H1 (cell line): ENCODE measurements around the gene GNS. TPM values are rescaled to one million over a fixed set of nuclear protein-coding genes. Genes with fewer than 3 reads are reported as not detected.

Experiments used
- CTCF ChIA-PET: fragments of 300-600 bp; sonication (Branson Sonifier 250); formaldehyde crosslinking; loops from one replicate; lab custom pipeline; 2021; ENCODE audit not compliant: partially characterized antibody; lab: Charles Lee
- POLR2A ChIA-PET: fragments of 300-600 bp; sonication (Branson Sonifier 250); formaldehyde crosslinking; loops from one replicate; lab custom pipeline; 2021; ENCODE audit warnings: inconsistent platforms; ENCODE audit not compliant: partially characterized antibody; lab: Charles Lee
- DNase-seq, 2 experiments: peaks; one replicate each; pipeline versions ENCODE4 v3.0.0 to v3.0.0-alpha.2; 2010 to 2022; ENCODE audit warnings: low spot score in 2 of 2, low read depth in 1 of 2, mixed read lengths in 1 of 2
- FAIRE-seq: peaks from 2 replicates; lab custom pipeline; 2011; peaks lifted over from hg19 to GRCh38; lab: Jason Lieb, UNC
- H2AFZ ChIP-seq: 2 replicates; pipeline ENCODE4 v1.8.1; 2012; ENCODE audit warnings: low read length, inconsistent platforms
- H2AK5ac ChIP-seq: 2 replicates; pipeline ENCODE4 v1.6.1; 2013; ENCODE audit warnings: low read depth, low read length
- H2BK120ac ChIP-seq: replicated peaks from 2 replicates; pipeline ENCODE3; 2013; ENCODE audit warnings: low read depth, low read length, inconsistent platforms
- H2BK12ac ChIP-seq: 2 replicates; pipeline ENCODE4 v1.6.1; 2013; ENCODE audit warnings: low read depth, low read length
- H2BK15ac ChIP-seq: 2 replicates; pipeline ENCODE4 v1.6.1; 2013; ENCODE audit warnings: low read length
- H2BK20ac ChIP-seq: 2 replicates; pipeline ENCODE4 v1.6.1; 2013; ENCODE audit warnings: low read length
- H2BK5ac ChIP-seq: 2 replicates; pipeline ENCODE4 v1.6.1; 2013; ENCODE audit warnings: low read depth, low read length
- H3K14ac ChIP-seq: 2 replicates; pipeline ENCODE4 v1.6.1; 2013; ENCODE audit warnings: inconsistent platforms; ENCODE audit not compliant: insufficient read length
- H3K18ac ChIP-seq: 2 replicates; pipeline ENCODE4 v1.6.1; 2013; ENCODE audit warnings: low read length; ENCODE audit errors: extremely low read depth
- H3K23ac ChIP-seq: 2 replicates; pipeline ENCODE4 v1.6.1; 2013; ENCODE audit warnings: inconsistent platforms; ENCODE audit not compliant: insufficient read length
- H3K23me2 ChIP-seq: 2 replicates; pipeline ENCODE4 v1.6.1; 2013; ENCODE audit warnings: low read depth, low read length
- H3K27ac ChIP-seq: 2 replicates; pipeline ENCODE4 v1.6.1; 2011; ENCODE audit warnings: low read depth, low read length, inconsistent platforms
- H3K27me3 ChIP-seq, 4 experiments: replicated peaks in 1 of 4; 1 replicate in 1 of 4; 2 replicates in 3 of 4; pipeline versions ENCODE4 v1.6.1 to v1.8.1; 2011 to 2013; ENCODE audit warnings: low read length in 3 of 4, mild to moderate bottlenecking in 3 of 4, inconsistent platforms in 2 of 4, mixed read lengths in 2 of 4, moderate library complexity in 1 of 4; ENCODE audit not compliant: control insufficient read depth in 3 of 4, insufficient read depth in 3 of 4; ENCODE audit errors: extremely low read depth in 1 of 4
- H3K36me3 ChIP-seq, 4 experiments: 2 replicates each; pipeline versions ENCODE4 v1.6.1 to v1.8.1; 2011 to 2013; ENCODE audit warnings: mild to moderate bottlenecking in 4 of 4, low read length in 3 of 4, moderate library complexity in 2 of 4, control low read depth in 1 of 4, inconsistent platforms in 1 of 4; ENCODE audit not compliant: insufficient read depth in 4 of 4, control insufficient read depth in 2 of 4
- H3K4ac ChIP-seq: replicated peaks from 2 replicates; pipeline ENCODE3; 2013; ENCODE audit warnings: low read length, low read depth, mixed read lengths, inconsistent platforms; ENCODE audit not compliant: insufficient read length
- H3K4me1 ChIP-seq, 4 experiments: replicated peaks in 1 of 4; 1 replicate in 1 of 4; 2 replicates in 3 of 4; pipeline versions ENCODE4 v1.6.1 to v1.8.1; 2011 to 2013; ENCODE audit warnings: low read length in 3 of 4, inconsistent platforms in 2 of 4, mixed read lengths in 1 of 4; ENCODE audit not compliant: insufficient read depth in 4 of 4, control insufficient read depth in 3 of 4
- H3K4me2 ChIP-seq, 2 experiments: 2 replicates each; pipeline versions ENCODE4 v1.6.1 to v1.8.1; 2011 to 2013; ENCODE audit warnings: low read depth in 2 of 2, low read length in 2 of 2, control low read depth in 1 of 2, inconsistent platforms in 1 of 2, mild to moderate bottlenecking in 1 of 2; ENCODE audit not compliant: insufficient read depth in 1 of 2
- H3K4me3 ChIP-seq, 4 experiments: fragments of 200-600, 300-600 bp in 1 of 4; sonication (generic), shearing (Covaris generic), sonication (Bioruptor Twin) in 1 of 4; 2 replicates each; pipeline versions ENCODE4 v1.5.1 to v1.8.1; 2011 to 2016; ENCODE audit warnings: low read length in 4 of 4, low read depth in 3 of 4, control low read depth in 2 of 4, inconsistent platforms in 2 of 4, mild to moderate bottlenecking in 2 of 4, mixed read lengths in 1 of 4, moderate library complexity in 1 of 4; ENCODE audit not compliant: insufficient read depth in 2 of 4; ENCODE audit errors: extremely low read depth in 1 of 4
- H3K56ac ChIP-seq: replicated peaks from 2 replicates; pipeline ENCODE3; 2013; ENCODE audit warnings: low read depth, mild to moderate bottlenecking, mixed read lengths, low read length, inconsistent platforms; ENCODE audit not compliant: insufficient read length
- H3K79me1 ChIP-seq: 2 replicates; pipeline ENCODE4 v1.6.1; 2013; ENCODE audit warnings: low read depth, low read length, control low read depth
- H3K79me2 ChIP-seq, 2 experiments: 2 replicates each; pipeline versions ENCODE4 v1.6.1 to v1.8.1; 2012 to 2013; ENCODE audit warnings: low read length in 2 of 2, mild to moderate bottlenecking in 2 of 2, inconsistent platforms in 1 of 2; ENCODE audit not compliant: insufficient read depth in 2 of 2, control insufficient read depth in 1 of 2
- H3K9ac ChIP-seq, 4 experiments: replicated peaks in 1 of 4; 1 replicate in 1 of 4; 2 replicates in 3 of 4; pipeline versions ENCODE4 v1.6.1 to v1.8.1; 2011 to 2013; ENCODE audit warnings: low read depth in 3 of 4, low read length in 3 of 4, control low read depth in 2 of 4, mild to moderate bottlenecking in 2 of 4, moderate library complexity in 2 of 4, inconsistent platforms in 1 of 4; ENCODE audit errors: extremely low read depth in 1 of 4
- H3K9me3 ChIP-seq, 2 experiments: 2 replicates each; pipeline versions ENCODE4 v1.6.1 to v1.8.1; 2012 to 2013; ENCODE audit warnings: mild to moderate bottlenecking in 2 of 2, moderate library complexity in 2 of 2, control low read depth in 1 of 2, inconsistent platforms in 1 of 2, low read depth in 1 of 2, low read length in 1 of 2, mixed read lengths in 1 of 2; ENCODE audit not compliant: insufficient read depth in 2 of 2
- H4K20me1 ChIP-seq, 2 experiments: replicated peaks in 1 of 2; 2 replicates each; pipeline versions ENCODE3 to v1.8.1; 2011 to 2013; ENCODE audit warnings: inconsistent platforms in 2 of 2, low read length in 2 of 2, mild to moderate bottlenecking in 1 of 2; ENCODE audit not compliant: insufficient read depth in 2 of 2, control insufficient read depth in 1 of 2
- H4K5ac ChIP-seq: 2 replicates; pipeline ENCODE4 v1.6.1; 2013; ENCODE audit warnings: low read length, low read depth, mixed read lengths, inconsistent platforms; ENCODE audit not compliant: insufficient read length
- H4K8ac ChIP-seq: 2 replicates; pipeline ENCODE4 v1.8.0; 2013; ENCODE audit warnings: mild to moderate bottlenecking, moderate library complexity, low read length, inconsistent platforms; ENCODE audit not compliant: insufficient read depth; ENCODE audit errors: extremely low read depth
- H4K91ac ChIP-seq: replicated peaks from 2 replicates; pipeline ENCODE3; 2013; ENCODE audit warnings: low read length, mixed read lengths, inconsistent platforms; ENCODE audit not compliant: insufficient read length
- BCL11A ChIP-seq, 2 experiments: IDR thresholded peaks; one replicate each; pipeline ENCODE4 v1.6.1; 2011; ENCODE audit warnings: low read depth in 2 of 2, low read length in 2 of 2, mild to moderate bottlenecking in 2 of 2
- CREB1 ChIP-seq: IDR thresholded peaks from 2 replicates; pipeline ENCODE4 v1.6.1; 2012; ENCODE audit warnings: inconsistent platforms
- EZH2 ChIP-seq: fragments of 200-600 bp; sonication (generic); IDR thresholded peaks from 2 replicates; pipeline ENCODE4 v1.7.1; 2012; ENCODE audit warnings: low read depth, mild to moderate bottlenecking, moderate library complexity, low read length, inconsistent platforms; ENCODE audit not compliant: severe bottlenecking
- GTF2F1 ChIP-seq: IDR thresholded peaks from 2 replicates; pipeline ENCODE4 v1.6.1; 2012; ENCODE audit warnings: low read depth, low read length, improper control_type of control experiment, borderline replicate concordance
- HDAC6 ChIP-seq: IDR thresholded peaks from one replicate; pipeline ENCODE4 v1.7.1; 2012; ENCODE audit warnings: low read depth, mild to moderate bottlenecking, inconsistent platforms, low read length, moderate library complexity
- KDM4A ChIP-seq: IDR thresholded peaks from one replicate; pipeline ENCODE4 v1.7.1; 2012; ENCODE audit warnings: low read depth, mild to moderate bottlenecking, moderate library complexity, low read length, inconsistent platforms; ENCODE audit not compliant: severe bottlenecking
- RAD21 ChIP-seq, 2 experiments: IDR thresholded peaks in 1 of 2; conservative IDR thresholded peaks in 1 of 2; 2 replicates each; pipeline ENCODE4 v1.6.1; 2011; ENCODE audit warnings: low read depth in 2 of 2, low read length in 2 of 2, improper control_type of control experiment in 1 of 2, inconsistent platforms in 1 of 2, mild to moderate bottlenecking in 1 of 2, moderate library complexity in 1 of 2
- SIRT6 ChIP-seq: IDR thresholded peaks from one replicate; pipeline ENCODE4 v1.7.1; 2012; ENCODE audit warnings: low read length, inconsistent platforms
- SIX5 ChIP-seq: IDR thresholded peaks from 2 replicates; pipeline ENCODE4 v1.6.1; 2011; ENCODE audit warnings: mild to moderate bottlenecking, low read depth, low read length
- SP2 ChIP-seq: IDR thresholded peaks from 2 replicates; pipeline ENCODE4 v1.6.1; 2012; ENCODE audit warnings: mild to moderate bottlenecking, low read length, inconsistent platforms
- SRF ChIP-seq: IDR thresholded peaks from 2 replicates; pipeline ENCODE4 v1.6.1; 2011; ENCODE audit warnings: mild to moderate bottlenecking, low read depth, low read length, moderate library complexity
- WGBS, 2 experiments: shearing (Covaris generic) in 1 of 2; methylation state at CpG; one replicate each; pipeline versions ENCODE4 v1.1.6 to v1.1.7; 2013 to 2015; ENCODE audit warnings: low lambda C conversion rate in 2 of 2, mixed read lengths in 2 of 2, inconsistent platforms in 1 of 2, low coverage in 1 of 2, missing lambda C conversion rate in 1 of 2; ENCODE audit not compliant: insufficient replicate concordance in 2 of 2, insufficient coverage in 1 of 2, insufficient read length in 1 of 2; ENCODE audit errors: extremely low coverage in 1 of 2, missing lambda C conversion rate in 1 of 2; 5-methylcytosine and 5-hydroxymethylcytosine counted together
- polyA plus RNA-seq, 7 experiments: library from polyadenylated mRNA; depleted of rRNA in 3 of 7; stranded (reverse) in 5 of 7; unstranded in 2 of 7; fragments of >200 nt in 5 of 7; fragments of 200-250 nt in 2 of 7; gene quantifications; 1 replicate in 5 of 7; 2 replicates in 1 of 7; 4 replicates in 1 of 7; pipeline versions ENCODE4 v1.2.1 to v1.2.3, GENCODE V29; 2011 to 2013; ENCODE audit warnings: missing spikeins in 2 of 7, mixed read lengths in 2 of 7
- total RNA-seq: library from RNA; stranded (reverse); fragmentation: NEBNext Ultra II Directional; extraction: Animal tissue kit (Norgen Biotek cat#: 25700); gene quantifications from 2 replicates; pipeline ENCODE4 v1.2.1, GENCODE V29; 2021
- TF ChIP-seq, protein P1 (sequence below): IDR thresholded peaks from 2 replicates; pipeline ENCODE4 v1.6.1; 2012; ENCODE audit warnings: low read length, inconsistent platforms

GNS gene
- total and polyA plus RNA-seq, 2 of the 8 experiments (the other 6 are each of a cell fraction or from before 2014, with no cell fraction given), result 16.0 to 28.5 TPM

DNA sequence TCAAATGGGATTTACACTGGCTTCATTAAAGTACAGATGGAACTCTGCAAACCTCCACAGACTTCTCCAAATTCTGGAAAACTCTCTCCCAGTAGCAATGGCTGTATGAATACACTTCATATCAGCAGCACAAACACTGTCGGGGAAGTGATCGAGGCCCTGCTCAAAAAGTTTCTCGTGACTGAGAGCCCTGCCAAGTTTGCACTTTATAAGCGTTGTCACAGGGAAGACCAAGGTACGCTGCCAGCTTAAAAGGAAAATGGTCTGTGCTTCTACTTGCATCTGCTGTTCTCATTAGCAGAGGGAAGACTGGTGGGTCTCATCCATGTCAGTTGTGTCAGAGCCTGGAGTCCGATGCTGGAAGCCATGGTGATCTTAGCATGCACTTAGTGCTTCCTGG lies 71.0 kb downstream of the GNS start:
- FAIRE-seq, result no peak
- H2BK5ac ChIP-seq, result 0 out of 2 replicates have a peak overlapping the region, but pooled peaks have one; percentile 10
- no peak for TF ChIP-seq SP2
- TF ChIP-seq, protein P1, sequence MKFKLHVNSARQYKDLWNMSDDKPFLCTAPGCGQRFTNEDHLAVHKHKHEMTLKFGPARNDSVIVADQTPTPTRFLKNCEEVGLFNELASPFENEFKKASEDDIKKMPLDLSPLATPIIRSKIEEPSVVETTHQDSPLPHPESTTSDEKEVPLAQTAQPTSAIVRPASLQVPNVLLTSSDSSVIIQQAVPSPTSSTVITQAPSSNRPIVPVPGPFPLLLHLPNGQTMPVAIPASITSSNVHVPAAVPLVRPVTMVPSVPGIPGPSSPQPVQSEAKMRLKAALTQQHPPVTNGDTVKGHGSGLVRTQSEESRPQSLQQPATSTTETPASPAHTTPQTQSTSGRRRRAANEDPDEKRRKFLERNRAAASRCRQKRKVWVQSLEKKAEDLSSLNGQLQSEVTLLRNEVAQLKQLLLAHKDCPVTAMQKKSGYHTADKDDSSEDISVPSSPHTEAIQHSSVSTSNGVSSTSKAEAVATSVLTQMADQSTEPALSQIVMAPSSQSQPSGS, result no peak
- no peak for TF ChIP-seq RAD21 (IDR thresholded peaks at IDR 0.05 in 1 of 2, conservative IDR thresholded peaks at IDR 0.05 in 1 of 2; ENCODE audit: low read depth in 2 of 2, low read length in 2 of 2)
- TF ChIP-seq EZH2, result no peak
- no peak for TF ChIP-seq CREB1
- TF ChIP-seq HDAC6, result no peak
- no peak for TF ChIP-seq SIX5
- no peak for TF ChIP-seq KDM4A
- TF ChIP-seq GTF2F1, result no peak
- TF ChIP-seq SRF, result no peak
- TF ChIP-seq BCL11A (IDR thresholded peaks at IDR 0.05; ENCODE audit: low read depth in 2 of 2, low read length in 2 of 2), result no peak
- TF ChIP-seq SIRT6, result no peak

More for the DNA sequence above, 71.0 kb downstream of the GNS start:
- H4K91ac ChIP-seq, result no peak overlapping the region
- H2AK5ac ChIP-seq, result no peak overlapping the region; the same call in 1 of the 2 replicates
- H3K79me1 ChIP-seq, result 0 out of 2 replicates have a peak, but pooled peaks cover 2% of the 10 kb centered on the region
- H3K23ac ChIP-seq, result no peak overlapping the region
- H3K4me3 ChIP-seq, result no peak overlapping the region
- no peak overlapping the region for H3K4me2 ChIP-seq
- no peak overlapping the region for H4K5ac ChIP-seq
- H3K27ac ChIP-seq, result no peak overlapping the region
- H2BK120ac ChIP-seq, result no peak overlapping the region
- H3K27me3 ChIP-seq, result no peaks in the 10 kb centered on the region
- peaks cover 3% of the 10 kb centered on the region; the same call in 1 of the 2 replicates for H3K23me2 ChIP-seq
- peaks cover 4 to 20% (median 9%) of the 10 kb centered on the region in 4 experiments; a peak in 4 of 7 replicates for H3K4me1 ChIP-seq
- peak overlapping the region; percentile 24; the same call in 1 of the 2 replicates for H2BK15ac ChIP-seq
- ChIA-PET POLR2A (no interaction called here), CTCF (interaction anchor here (1.1 to 4.6 kb wide), 6 partner anchors 9 to 141 kb away, joined by 3 to 20 read pairs (median 4); no protein-coding TSS in a partner anchor)
- H3K79me2 ChIP-seq, result peaks cover 0 to 29% of the 10 kb centered on the region in 2 experiments; a peak in 3 of 4 replicates
- 96% methylated on average over 6 of the region's 6 CpGs; no CpG with 5 or more reads in 1 of the 2 experiments for WGBS, 2 experiments
- no peak overlapping the region for H2BK20ac ChIP-seq
- no peak overlapping the region for H4K8ac ChIP-seq
- no peak overlapping the region for H3K9ac ChIP-seq
- H3K36me3 ChIP-seq, result peaks cover 0 to 18% (median 8%) of the 10 kb centered on the region in 4 experiments; a peak in 3 of 8 replicates
- no peak overlapping the region for H3K14ac ChIP-seq
- H2BK12ac ChIP-seq, result no peak overlapping the region
- no peaks in the 10 kb centered on the region for H3K9me3 ChIP-seq
- no peak for DNase-seq
- H2AFZ ChIP-seq, result no peak overlapping the region
- H4K20me1 ChIP-seq, result peaks cover 1 to 2% of the 10 kb centered on the region in 2 experiments
- no peak overlapping the region for H3K56ac ChIP-seq
- no peak overlapping the region; the same call in 1 of the 2 replicates for H3K18ac ChIP-seq
- H3K4ac ChIP-seq, result no peak overlapping the region
